Measurements from ENCODE around the gene PMEPA1. TPM values are rescaled to one million over a fixed set of nuclear protein-coding genes. Genes with fewer than 3 reads are reported as not detected.

PMEPA1 gene
- polyA plus RNA-seq, 1 experiment, result 4.3 TPM

DNA sequence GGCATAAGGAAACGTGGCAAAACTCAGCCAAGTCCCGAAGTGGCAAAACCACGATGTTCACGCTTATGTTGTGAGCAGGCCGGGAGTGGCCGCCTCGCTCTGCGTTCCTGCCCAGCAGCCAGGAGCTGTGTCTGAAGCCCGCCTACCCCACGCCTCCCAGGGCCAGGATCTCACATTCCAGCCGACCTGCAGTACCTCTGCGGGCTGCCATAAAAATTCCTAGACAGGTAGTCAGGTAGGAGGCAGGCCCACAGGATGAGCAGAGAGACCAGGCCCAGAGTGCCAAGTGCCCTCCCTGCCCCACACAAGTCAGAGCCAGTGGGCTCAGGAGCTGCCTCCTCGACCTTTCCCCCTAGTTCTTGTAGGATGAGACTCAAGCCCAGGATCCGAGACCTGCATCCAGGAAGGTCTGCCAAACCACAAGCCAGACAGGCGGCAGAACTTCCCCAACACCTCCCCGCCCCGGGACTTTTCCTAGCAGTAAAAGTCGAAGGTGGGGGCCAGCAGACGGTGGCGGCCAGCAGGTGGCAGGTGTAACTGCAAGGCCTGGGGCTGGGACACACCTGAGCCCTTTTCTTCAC is 16.7 kb downstream of the PMEPA1 start:
- ChIA-PET POLR2A (no interaction called here), CTCF (no interaction called here)
- H3K27ac ChIP-seq (ENCODE audit: low read depth, low read length), result no peak overlapping the region
- TF ChIP-seq, protein P1, sequence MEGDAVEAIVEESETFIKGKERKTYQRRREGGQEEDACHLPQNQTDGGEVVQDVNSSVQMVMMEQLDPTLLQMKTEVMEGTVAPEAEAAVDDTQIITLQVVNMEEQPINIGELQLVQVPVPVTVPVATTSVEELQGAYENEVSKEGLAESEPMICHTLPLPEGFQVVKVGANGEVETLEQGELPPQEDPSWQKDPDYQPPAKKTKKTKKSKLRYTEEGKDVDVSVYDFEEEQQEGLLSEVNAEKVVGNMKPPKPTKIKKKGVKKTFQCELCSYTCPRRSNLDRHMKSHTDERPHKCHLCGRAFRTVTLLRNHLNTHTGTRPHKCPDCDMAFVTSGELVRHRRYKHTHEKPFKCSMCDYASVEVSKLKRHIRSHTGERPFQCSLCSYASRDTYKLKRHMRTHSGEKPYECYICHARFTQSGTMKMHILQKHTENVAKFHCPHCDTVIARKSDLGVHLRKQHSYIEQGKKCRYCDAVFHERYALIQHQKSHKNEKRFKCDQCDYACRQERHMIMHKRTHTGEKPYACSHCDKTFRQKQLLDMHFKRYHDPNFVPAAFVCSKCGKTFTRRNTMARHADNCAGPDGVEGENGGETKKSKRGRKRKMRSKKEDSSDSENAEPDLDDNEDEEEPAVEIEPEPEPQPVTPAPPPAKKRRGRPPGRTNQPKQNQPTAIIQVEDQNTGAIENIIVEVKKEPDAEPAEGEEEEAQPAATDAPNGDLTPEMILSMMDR (IDR thresholded peaks at IDR 0.05; ENCODE audit: low read depth, low read length), result no peak
- H3K4me3 ChIP-seq (ENCODE audit: low read depth, low read length), result no peak overlapping the region
- H3K9me3 ChIP-seq (ENCODE audit: control insufficient read depth, insufficient read depth, low read length), result no peaks in the 10 kb centered on the region; the same call in 1 of the 2 replicates
- no peaks in the 10 kb centered on the region for H3K27me3 ChIP-seq (ENCODE audit: control insufficient read depth, insufficient read depth, low read length)
- DNase-seq (ENCODE audit: low read depth, low spot score), result no peak

DNA sequence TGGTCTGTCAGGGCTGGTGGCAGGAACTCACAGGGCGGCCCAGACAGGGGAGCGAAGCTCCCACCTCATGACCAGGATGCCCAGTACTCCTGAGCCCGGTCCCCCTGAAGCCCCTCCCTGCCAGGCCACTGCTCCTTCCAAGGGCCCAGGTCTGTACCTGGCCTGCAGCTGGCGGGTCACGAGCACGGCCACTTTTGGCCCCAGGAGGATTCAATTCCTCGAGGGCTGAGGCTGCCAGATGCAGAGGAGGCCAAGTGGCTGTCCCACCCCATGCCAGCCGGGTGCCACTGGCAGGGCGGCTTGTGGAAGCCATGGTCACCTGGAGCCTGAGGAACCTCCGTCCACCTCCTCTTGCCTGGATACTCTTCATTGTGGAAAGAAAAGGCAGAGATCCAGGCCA is 17.4 kb downstream of the PMEPA1 start:
- TF ChIP-seq, protein P1 (IDR thresholded peaks at IDR 0.05; ENCODE audit: low read depth, low read length), result no peak
- no peaks in the 10 kb centered on the region; the same call in 1 of the 2 replicates for H3K9me3 ChIP-seq (ENCODE audit: control insufficient read depth, insufficient read depth, low read length)
- H3K4me3 ChIP-seq (ENCODE audit: low read depth, low read length), result no peak overlapping the region
- POLR2A ChIA-PET, result no interaction called here
- DNase-seq (ENCODE audit: low read depth, low spot score), result no peak
- no peaks in the 10 kb centered on the region for H3K27me3 ChIP-seq (ENCODE audit: control insufficient read depth, insufficient read depth, low read length)
- no peak overlapping the region for H3K27ac ChIP-seq (ENCODE audit: low read depth, low read length)
- CTCF ChIA-PET, result no interaction called here

DNA sequence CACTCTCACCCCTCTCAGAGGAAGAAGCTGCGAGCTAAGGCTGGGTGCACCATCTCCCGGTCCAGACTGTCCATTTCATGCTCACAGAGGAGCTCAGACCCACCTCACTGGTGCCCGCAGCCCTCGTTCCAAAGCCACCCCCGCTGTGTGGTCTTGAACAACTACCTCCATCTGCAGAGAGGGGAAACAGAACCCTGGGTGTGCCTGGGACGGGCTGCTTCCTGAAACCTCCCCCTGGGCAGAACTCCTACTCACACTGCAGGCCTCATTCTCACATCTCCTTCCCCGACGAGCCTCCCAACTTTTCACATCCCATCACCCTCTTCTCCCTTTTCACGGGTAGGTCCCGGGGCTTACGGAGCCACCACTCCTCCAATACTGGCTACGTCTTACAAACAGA is 18.1 kb downstream of the PMEPA1 start:
- Histone ChIP-seq H3K27me3 (ENCODE audit: control insufficient read depth, insufficient read depth, low read length) (no peaks in the 10 kb centered on the region), H3K27ac (ENCODE audit: low read depth, low read length) (no peak overlapping the region), H3K4me3 (ENCODE audit: low read depth, low read length) (no peak overlapping the region), H3K9me3 (ENCODE audit: control insufficient read depth, insufficient read depth, low read length) (no peaks in the 10 kb centered on the region; the same call in 1 of the 2 replicates)
- TF ChIP-seq, protein P1 (IDR thresholded peaks at IDR 0.05; ENCODE audit: low read depth, low read length), result no peak
- DNase-seq (ENCODE audit: low read depth, low spot score), result no peak
- POLR2A ChIA-PET, result no interaction called here
- CTCF ChIA-PET, result no interaction called here

- Histone ChIP-seq H3K9me3 (ENCODE audit: control insufficient read depth, insufficient read depth, low read length) (no peaks in the 10 kb centered on the region; the same call in 1 of the 2 replicates), H3K27ac (ENCODE audit: low read depth, low read length) (no peak overlapping the region), H3K27me3 (ENCODE audit: control insufficient read depth, insufficient read depth, low read length) (no peaks in the 10 kb centered on the region), H3K4me3 (ENCODE audit: low read depth, low read length) (no peak overlapping the region)
- DNase-seq (ENCODE audit: low read depth, low spot score), result no peak
- ChIA-PET POLR2A (no interaction called here), CTCF (no interaction called here)
- TF ChIP-seq, protein P1 (IDR thresholded peaks at IDR 0.05; ENCODE audit: low read depth, low read length), result no peak
Observed at GRCh38 chr20:57690525-57690924, 19.3 kb downstream of the PMEPA1 start.

GRCh38 chr20:57689745-57690481 is 19.9 kb downstream of the PMEPA1 start:
- no peak overlapping the region for H3K4me3 ChIP-seq (ENCODE audit: low read depth, low read length)
- no peak for DNase-seq (ENCODE audit: low read depth, low spot score)
- H3K27me3 ChIP-seq (ENCODE audit: control insufficient read depth, insufficient read depth, low read length), result no peaks in the 10 kb centered on the region
- no peaks in the 10 kb centered on the region; the same call in 1 of the 2 replicates for H3K9me3 ChIP-seq (ENCODE audit: control insufficient read depth, insufficient read depth, low read length)
- no peak overlapping the region for H3K27ac ChIP-seq (ENCODE audit: low read depth, low read length)
- ChIA-PET POLR2A (no interaction called here), CTCF (no interaction called here)
- TF ChIP-seq, protein P1 (IDR thresholded peaks at IDR 0.05; ENCODE audit: low read depth, low read length), result no peak
